T-helper 1 cell treated with Interleukin-12 subunit alpha and Interleukin-12 subunit beta and Interleukin-4 antibody, amounts not matched to agents 30 ng/mL and 1 ng/mL, for 36 hours (primary cell): ENCODE measurements around the gene UBE2Z. TPM values are rescaled to one million over a fixed set of nuclear protein-coding genes. Genes with fewer than 3 reads are reported as not detected.

ENCODE experiments used
- intact Hi-C: fragments of 100-400 bp; cut with micrococcal nuclease; formaldehyde crosslinking; loops from one replicate; pipeline ENCODE4 v1.15.1; 2024
- total RNA-seq: library from RNA; stranded (reverse); gene quantifications from 2 replicates; pipeline ENCODE4 v1.2.3, GENCODE V29; 2022

The UBE2Z gene
- total RNA-seq, 1 donor from 2014 or later: 104 TPM

DNA sequence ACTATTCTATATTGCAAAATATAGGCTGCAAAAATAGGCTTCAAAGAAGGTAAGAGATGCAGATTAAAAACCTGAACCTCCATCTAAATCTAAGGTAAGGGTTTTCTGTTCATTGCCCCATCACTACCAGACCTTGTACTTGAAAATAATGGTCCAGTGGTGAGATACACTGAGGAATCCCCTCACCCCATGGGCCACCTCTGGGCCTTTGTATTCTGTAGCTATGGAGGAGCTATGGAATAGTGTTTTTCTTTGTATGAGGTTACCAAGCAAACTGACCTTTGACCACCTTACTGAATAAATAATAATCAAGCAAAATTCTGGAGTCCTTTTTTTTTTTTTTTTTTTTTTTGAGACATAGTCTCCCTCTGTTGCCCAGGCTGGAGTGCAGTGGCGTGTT, 4.8 kb upstream of the UBE2Z start:
- intact Hi-C loops: no loop called here

GRCh38 chr17:48904428-48904827, 3.8 kb upstream of the UBE2Z start:
- intact Hi-C loops: no loop called here

- intact Hi-C loops: loop anchor here (5.0 kb wide), 1 partner anchor 1009 kb away; the partner anchor contains the start of gene SP2
These were observed 2.2 kb upstream of the UBE2Z start for GRCh38 chr17:48905987-48906515.

GRCh38 chr17:48907713-48908046, 527 bp upstream of the UBE2Z start:
- intact Hi-C loops: loop anchor here (1.0 to 5.0 kb wide), 6 partner anchors 9 to 1010 kb away; partner anchors contain the start of genes ATP5MC1, NFE2L1 and SP2

GRCh38 chr17:48908853-48909394, 717 bp downstream of the UBE2Z start:
- intact Hi-C loops: loop anchor here (1.0 to 5.0 kb wide), 8 partner anchors 7 to 1012 kb away; partner anchors contain the start of genes ATP5MC1, CALCOCO2, NFE2L1 and SNF8

DNA sequence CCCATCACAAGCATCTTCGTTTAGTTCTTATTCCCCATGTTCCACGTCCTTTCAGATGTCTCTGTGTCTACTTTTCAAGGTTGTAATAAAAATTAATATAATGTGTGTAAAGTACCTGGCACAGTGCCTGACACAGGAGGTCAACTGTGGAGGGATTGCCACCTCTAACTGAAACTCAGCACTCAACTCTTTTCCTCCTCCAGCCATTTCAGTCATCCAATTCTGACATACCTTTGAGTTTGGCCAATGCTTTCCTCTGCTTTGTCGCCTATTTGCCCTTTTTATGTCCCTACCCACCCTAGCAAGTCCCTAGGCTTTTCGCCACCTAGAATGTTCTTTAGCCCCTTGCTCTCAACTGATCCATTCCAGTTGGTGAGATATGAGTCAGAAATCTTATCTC, 1.6 kb downstream of the UBE2Z start:
- intact Hi-C loops: loop anchor here (1.0 to 5.0 kb wide), 6 partner anchors 35 to 1012 kb away; partner anchors contain the start of genes CALCOCO2, NFE2L1, SNF8 and SP2

- intact Hi-C loops: no loop called here
These were observed 2.2 kb downstream of the UBE2Z start for GRCh38 chr17:48910370-48910769.

- intact Hi-C loops: no loop called here
These were observed 4.3 kb downstream of the UBE2Z start for GRCh38 chr17:48912476-48912875.

DNA sequence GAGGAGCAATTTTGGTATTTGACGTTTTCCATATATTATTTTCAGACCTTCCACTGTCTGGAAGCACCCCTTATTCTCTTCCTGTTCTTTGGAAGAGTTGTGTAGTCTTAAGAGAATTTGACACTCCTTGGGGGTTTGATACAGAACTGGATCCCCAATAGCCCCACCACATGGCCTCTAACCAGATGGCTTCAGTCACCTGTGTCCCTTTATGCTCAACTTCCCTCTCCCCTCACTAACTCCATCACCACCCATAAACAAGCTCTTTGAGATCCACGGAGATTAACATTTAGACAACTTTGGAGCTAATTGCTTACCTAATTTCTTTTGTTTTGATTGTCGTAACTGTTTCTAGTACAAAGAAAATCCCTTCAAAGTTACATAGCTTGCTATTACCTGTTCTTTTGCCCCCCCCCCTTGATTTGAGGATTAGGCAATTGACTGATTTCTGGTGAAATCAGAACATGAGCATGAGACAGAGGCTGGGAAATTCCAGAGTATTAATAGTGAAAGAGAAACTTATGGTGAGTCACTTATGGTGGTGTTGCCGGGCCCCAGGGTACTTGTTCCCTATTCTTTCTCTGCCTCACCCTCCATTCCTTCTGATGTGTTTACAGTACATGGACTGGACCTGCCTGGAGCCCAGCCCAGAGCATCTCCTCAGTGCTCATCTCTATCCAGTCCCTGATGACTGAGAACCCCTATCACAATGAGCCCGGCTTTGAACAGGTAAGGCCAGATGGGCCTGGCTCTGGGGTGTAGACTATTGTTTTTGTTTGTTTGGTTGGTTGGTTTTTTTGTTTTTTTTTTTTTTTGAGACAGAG, 7.5 kb downstream of the UBE2Z start:
- intact Hi-C loops: loop anchor here (1.0 kb wide), 3 partner anchors 7 to 427 kb away; partner anchors contain the start of genes ATP5MC1 and UBE2Z

- intact Hi-C loops: no loop called here
These were observed 17.2 kb downstream of the UBE2Z start for GRCh38 chr17:48925251-48925990.

DNA sequence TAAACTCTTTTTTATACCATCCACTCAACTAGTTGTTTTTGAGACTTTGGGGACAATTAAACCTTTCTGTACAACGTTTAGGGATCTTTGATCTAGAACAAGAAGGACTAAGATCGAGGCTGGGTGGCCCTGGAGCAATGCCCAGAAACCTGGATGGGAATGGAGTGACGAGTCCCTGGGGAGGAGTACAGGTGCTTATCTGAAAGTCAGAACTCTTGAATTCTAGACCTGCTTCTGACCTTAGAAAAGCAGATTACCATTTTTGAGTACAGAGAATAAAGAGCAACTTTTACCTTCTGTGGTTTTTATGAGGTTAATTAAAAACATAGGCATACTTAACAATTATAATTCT, 17.8 kb downstream of the UBE2Z start:
- intact Hi-C loops: no loop called here

DNA sequence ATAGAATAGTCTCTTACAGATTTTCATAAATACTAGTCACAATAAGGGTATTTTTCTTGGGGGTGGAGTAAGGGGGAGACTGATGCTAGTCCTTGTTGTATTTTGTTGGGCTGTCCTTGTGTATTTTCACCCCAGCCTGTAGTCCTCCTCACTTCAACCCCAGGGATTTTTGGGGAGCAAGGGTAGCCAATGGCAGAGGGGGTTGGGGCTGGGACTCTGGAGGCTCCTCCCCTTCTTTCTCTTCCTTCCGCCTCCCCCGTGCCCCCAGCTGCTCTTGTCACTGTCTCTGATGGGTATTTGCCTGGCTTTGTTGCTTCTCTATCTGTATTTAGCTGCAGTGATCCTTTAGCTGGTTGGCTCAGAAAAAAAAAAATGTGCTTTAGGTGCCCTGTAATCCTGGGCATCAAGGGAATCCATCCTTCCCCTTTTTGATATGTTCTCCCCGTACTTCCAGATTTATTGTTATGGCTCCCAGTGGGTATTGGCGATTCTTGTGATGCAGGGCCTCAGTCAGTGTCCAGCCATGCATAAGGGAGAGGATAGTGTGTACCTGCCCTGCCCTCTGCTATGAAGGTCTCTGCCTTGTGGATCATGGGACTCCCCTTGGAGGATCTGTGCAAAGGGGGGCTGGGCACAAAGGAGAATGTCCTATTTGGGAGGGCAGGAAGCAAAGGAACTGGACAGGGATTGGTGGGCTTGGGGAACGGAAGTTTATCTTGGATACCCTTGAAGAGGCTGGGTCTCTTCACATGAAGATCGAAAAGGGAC, 20.0 kb downstream of the UBE2Z start:
- intact Hi-C loops: no loop called here

DNA sequence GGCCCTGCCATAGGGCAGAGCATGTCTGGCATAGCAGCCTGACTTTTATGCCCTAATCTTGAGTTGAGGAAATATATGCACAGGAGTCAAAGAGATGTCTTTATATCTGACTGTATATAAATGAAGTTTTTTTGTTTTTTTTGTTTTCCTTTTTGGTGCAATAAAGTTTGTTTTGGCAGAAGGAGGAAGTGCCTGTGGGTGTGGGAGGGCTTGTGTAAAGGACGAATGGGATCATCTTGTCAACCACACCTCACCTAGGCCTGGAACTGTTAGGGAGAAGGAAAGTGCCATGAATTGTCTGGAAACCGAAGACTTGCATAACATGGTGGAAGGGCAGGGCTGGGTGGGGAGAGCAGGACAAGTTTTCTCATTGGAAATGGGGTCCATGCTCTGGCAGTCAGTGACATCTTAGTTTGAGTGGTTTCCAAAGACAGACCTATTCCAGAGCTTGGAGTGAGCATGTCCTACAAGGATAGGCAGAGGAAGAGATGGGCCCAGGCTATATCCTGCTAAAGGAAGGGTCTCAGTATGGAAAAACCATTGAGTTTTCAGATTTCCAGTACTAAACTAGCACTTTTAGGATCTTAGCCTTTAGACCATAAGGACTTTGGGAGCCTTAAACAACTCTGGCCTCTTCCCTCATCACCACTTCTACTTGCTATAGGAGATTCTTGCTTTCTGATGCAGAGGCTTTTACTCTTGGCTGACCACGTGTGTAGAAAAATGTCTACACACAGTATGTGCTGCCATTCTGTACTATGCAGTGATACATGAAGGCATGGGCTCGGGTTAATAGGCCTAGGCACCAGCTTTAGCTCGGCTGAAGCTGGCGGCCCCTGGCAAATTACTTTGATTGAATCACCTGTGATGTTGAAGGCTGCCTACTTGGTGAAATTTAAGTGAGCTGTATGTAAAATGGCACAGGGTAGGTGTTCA, 20.9 kb downstream of the UBE2Z start:
- intact Hi-C loops: no loop called here

DNA sequence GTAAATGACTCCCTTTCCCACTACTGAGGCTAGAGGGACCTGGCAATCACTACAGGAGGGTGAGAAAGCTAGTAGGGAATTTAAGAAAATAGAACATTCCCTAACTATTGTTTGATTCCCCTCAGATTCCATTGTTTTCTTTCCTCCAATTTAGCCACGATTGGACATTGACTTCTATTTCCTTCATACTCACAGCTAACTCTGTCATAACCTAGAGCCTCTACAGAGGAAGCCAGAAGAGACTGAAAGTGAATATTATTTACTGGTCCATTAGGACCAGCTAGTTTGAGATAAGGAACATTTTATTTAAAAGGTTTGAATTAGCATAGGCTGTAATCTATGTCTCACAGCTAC, 21.6 kb downstream of the UBE2Z start:
- intact Hi-C loops: no loop called here

DNA sequence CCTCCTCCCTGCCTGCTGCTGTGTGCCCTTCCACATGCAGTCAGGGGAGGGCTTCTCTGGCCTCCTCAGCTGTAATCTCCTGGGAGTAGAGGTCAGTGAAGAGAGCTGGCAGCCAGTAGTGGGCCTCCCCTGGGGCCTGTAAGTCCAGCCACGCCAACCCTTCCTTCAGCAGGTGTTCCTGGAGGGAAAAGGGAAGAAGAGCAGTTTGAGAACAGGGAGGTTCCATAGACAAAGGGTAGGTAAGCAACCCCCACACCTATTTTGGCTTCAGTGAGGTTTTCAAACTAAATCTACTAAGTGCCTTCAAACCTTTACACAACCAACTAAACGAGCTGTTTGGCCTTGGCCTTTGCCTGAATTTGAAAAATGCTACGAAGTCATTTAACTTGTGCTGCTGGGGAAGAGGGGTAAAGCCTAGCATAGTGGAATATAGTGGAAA, 22.2 kb downstream of the UBE2Z start:
- intact Hi-C loops: no loop called here

GRCh38 chr17:48933035-48933434, 24.8 kb downstream of the UBE2Z start:
- intact Hi-C loops: no loop called here

DNA sequence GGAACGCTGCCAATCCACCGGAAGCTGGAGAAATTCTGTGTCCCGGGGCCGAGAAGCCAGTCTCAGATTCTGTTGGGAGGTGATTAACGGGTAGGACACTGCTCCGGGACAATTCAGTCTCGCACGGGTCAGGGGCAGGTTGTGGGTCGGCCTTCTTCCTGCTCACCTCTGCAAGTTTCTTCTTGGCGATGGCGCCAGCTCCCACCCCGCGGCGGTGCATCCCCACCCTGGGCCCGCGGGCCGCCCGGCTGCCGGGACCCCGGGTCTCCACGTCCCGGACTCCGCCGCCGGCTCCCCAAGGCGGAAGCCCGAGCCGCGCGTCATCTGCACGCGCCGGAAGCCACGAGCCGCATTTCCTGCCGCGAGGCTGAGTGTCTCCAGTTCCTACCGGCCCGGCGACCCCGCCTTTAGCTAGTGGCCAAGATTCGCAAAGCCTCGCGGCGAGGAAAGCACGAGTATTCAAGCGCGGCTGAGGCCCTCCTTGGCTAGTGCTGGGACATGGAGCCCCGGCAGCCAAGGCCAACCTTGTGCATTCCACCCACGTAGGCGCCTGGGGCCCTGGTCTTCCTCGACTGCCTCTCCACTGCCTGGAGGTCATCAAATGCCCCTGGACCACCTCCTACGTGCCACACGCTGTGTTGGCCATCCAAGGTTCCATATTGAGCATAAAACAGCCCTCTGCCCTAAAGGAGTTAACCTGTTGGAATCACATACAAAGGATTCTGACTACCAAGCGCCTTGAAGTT, 36.5 kb downstream of the UBE2Z start, which contains the start of gene SNF8:
SNF8 (minus strand) TSS at position 328 of the 746 bp plus-strand sequence; CDS start at position 220, 108 bp downstream.
- intact Hi-C loops: loop anchor here (1.0 to 10.0 kb wide), 5 partner anchors 35 to 840 kb away; partner anchors contain the start of genes ATP5MC1, CBX1 and SNX11

DNA sequence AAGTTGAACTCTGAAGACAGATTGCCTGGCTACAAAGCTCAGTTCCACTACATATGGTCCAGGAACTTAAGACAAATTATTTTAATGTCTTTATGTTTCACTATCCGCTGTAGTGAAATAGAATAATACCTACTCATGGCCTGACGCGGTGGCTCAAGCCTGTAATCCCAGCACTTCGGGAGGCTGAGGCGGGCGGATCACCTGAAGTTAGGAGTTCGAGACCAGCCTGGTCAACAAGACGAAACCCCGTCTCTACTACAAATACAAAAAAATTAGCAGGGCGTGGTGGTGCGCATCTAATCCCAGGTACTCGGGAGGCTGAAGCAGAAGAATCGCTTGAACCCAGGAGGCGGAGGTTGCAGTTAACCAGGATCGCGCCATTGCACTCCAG, 37.0 kb downstream of the UBE2Z start:
- intact Hi-C loops: loop anchor here (2.0 to 10.0 kb wide), 2 partner anchors 248 to 840 kb away; partner anchors contain the start of genes CBX1 and SNX11

DNA sequence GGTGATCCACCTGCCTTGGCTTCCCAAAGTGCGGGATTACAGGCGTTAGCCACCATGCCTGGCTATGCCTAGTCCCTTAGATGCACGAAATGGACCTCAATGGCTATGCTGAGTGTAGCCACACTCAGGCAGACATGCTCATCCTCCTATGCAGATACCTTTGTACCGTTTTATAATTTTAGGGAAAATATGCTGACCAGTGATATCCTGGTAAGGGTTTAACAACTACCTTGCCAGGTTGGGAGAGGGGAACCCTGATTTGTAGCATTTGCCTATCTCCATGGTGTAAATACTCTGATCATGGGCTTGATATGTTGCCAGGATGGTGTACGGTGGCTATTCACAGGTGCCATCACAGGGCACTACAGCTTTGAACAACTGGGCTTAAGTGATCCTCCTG, 43.4 kb downstream of the UBE2Z start:
- intact Hi-C loops: no loop called here
